CD4-positive, alpha-beta T cell treated with Interleukin-4 for 4 hours (primary cell): ENCODE measurements around the gene PRR23E.

Experiments
- DNase-seq: peaks from one replicate; pipeline ENCODE4 v3.0.0-alpha.2; 2020

The PRR23E gene

GRCh38 chr3:127192576-127193232 lies at the start of gene PRR23E:
PRR23E (plus strand) TSS chr3:127193131; CDS start chr3:127196686, 3,555 bp downstream.
- DNase-seq, result no peak

DNA sequence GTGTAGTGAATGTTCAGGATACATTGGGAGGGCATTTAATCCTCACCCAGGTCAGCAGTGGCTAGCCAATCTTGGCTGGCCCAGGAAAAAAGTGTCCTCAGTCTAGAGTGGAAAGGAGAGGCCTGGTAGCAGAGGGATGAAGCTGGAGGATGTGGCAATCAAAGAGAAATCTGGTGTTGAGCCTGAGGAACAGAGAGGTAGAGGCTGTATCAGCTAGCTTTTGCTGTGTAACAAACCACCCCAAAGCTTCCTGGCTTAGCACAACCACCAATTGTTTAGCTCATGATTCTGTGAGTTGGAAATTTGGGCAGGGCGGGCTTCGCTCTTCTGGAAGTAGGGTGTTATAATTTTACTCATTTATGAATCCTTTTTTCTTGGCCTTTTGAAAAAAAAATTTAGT lies 49.8 kb upstream of the PRR23E start:
- DNase-seq, result no peak

DNA sequence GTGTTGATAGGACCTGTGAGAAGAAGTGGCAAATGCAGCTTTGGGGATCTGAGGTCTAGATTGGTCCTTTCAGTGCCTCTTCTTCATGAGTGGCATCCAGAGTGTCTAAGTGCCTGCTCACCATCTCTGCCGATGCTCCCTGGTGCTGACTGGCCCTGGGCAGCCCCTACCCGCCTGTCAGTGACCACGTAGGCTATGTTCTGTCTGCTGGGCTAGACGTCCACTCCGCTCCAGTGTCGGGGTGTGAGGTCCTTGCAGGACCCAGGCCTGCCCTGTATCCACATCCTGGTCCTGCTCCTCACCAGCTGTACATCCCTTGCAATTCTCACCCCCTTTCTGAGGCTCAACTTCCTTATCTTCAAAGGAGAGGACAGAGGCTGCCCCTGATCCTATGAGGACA lies 48.3 kb upstream of the PRR23E start:
- DNase-seq, result no peak

GRCh38 chr3:127145266-127145665 lies 47.7 kb upstream of the PRR23E start:
- DNase-seq, result no peak

GRCh38 chr3:127147291-127147885 lies 45.5 kb upstream of the PRR23E start:
- DNase-seq, result no peak

GRCh38 chr3:127149621-127150310 lies 43.2 kb upstream of the PRR23E start:
- no peak for DNase-seq

DNA sequence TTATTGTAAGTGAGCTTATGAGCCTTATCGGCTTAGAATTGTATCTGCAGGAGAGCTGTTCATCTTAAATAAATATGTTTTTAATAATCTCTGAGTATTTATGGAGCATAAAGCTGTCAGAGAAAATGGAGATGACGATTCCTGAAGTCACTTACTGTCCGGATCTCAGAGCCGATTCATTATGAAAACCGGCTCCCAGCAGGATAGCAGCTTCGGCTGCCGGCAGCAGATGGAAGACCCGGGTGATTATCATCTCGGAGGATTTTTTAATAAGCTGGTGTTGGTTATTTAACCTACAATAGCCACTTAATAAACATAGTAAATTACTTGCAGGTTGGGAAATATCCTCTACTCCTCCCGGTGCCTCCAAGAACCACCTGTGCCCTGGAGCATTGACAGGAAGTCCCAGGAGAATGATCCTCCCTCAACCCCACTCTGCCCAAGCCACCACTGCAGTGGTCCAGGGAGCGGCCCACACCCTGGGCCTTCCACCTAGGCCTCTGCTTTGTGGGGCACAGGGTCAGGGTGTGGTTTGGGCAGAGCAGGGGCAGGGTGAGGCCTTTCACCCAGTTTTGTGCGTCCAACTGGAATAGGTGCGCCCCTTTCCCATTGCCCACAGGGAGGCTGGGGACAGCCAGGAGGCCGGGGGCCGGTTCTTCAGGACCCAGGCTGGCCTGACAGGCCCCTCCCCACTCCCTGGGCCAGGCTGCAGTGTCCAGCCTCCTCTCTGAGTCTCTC lies 42.2 kb upstream of the PRR23E start:
- DNase-seq, result no peak

DNA sequence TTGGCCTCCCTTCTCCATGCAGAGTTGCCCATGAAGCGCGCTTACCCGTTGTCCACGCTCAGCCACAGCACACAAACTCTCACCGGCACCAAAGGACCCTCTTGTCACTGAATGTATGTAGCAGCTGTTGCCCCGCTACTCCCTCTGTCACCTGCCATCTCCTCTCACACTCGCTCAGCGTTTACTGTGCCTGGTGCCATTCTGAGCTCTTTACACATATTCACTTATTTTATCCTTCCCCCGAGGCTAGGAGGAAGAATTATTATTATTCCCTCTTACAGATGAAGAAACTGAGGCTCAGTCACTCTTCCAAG lies 41.7 kb upstream of the PRR23E start:
- DNase-seq, result no peak

- DNase-seq, result no peak
Measured at GRCh38 chr3:127151992-127152650, 40.8 kb upstream of the PRR23E start.

DNA sequence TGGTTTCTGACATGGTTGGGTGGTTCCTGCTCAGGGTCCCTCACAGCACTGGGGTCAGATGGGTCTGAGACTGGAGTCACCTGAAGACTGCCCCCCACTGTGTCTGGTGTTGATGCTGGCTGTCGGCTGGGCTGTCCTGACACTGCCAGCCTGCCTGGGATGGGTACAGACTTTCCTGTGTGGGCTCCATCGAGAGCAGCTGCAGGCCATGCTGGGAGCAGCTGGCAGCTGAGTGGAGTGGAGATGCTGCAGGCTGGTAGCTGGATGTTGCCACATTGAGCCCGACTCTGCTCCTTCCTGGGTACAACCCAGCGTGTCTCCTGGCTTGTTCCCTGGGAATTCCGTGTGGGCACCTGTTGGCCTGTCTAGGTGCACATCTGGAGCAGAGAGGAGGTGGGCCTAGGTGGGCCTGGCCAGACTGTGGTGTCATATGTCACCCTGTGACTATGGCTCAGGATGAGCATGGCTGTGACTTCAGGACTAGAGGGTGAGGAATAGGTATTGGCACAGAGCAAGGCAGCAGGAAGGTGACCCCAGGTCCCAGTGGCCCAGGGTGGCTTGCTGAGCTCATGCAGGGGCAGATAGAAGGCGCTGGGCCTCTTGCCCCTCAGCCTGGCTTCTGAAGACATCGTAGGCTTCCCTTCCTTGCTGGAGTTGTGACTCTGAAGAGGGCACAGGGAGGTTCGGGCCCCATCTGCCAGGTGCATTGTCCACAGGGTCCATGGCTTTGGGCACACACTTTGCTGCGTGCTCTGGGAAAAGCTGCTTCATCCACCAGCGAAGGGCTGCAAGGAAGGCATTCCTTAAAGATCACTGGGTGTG lies 40.0 kb upstream of the PRR23E start:
- no peak for DNase-seq

DNA sequence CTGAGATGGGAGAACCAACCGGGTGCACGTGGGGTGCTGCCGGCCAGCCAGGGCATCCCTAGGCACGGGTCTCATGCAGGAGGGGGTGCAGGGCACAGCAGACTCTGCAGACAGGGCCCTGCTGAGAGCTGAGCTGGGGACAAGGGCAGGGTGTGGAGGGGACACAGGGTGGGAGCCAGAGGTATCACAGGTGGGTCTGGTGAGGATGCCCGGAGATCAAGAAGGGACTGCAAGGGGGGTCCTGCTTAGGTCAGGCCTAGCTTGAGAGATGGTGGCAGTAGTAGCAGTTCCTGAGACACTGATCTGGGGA lies 39.5 kb upstream of the PRR23E start:
- no peak for DNase-seq

DNA sequence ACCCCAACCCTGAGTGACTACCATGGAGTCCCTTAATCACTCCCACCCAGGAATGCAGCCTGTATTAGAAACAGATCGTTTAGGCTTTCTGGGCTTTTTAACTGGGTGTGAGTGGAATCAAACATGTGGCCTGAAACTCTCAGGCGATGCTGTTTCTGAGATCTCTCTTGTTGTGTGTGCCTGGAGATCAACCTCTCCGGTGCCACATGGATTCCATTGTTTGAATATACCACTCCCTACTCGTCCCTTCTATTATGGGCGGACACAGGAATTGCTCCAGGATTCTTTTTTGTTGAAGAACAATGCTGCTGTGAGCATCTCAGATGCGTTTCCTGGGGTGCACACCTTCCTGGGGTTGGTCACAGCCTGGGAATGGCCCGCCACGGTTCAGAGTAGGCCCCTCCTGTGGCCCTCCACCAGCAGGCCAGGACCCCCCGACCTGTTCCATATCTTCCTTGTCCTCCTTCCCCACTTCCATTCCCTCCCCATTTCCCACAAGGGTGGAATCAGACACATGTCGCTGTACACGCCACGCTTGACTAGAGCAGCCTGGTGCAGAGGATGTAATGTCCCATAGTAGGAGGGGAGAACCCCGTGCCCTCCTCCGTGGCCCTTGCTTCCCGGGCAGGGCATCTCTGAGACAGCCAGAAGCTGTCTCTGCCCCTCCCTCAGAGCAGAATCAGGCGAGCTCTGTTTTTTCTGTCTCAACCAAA lies 36.4 kb upstream of the PRR23E start:
- DNase-seq, result no peak

- DNase-seq, result no peak
Measured at GRCh38 chr3:127157171-127157828, 35.6 kb upstream of the PRR23E start.

- no peak for DNase-seq
Measured at GRCh38 chr3:127158614-127159229, 34.2 kb upstream of the PRR23E start.

DNA sequence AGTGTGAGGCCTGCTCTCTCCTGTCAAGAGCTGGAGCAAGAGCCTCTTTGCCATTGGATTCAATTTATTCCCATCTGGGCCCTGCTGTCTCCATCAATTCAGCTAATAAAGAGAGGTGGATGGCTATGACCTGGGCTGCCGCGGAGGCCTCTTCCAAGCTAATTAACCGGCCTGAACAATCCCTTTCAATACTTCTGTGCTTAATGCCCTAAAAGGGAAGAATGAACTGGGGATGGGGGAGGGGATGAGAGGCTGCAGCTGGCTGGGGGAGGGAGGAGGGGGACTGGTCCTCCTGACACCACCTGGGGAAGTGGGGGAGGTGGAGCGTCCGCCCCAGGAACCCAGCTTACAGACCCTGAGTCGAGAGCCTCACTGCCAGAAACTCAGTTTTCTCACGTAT lies 33.4 kb upstream of the PRR23E start:
- no peak for DNase-seq

GRCh38 chr3:127161236-127161635 lies 31.7 kb upstream of the PRR23E start:
- no peak for DNase-seq

DNA sequence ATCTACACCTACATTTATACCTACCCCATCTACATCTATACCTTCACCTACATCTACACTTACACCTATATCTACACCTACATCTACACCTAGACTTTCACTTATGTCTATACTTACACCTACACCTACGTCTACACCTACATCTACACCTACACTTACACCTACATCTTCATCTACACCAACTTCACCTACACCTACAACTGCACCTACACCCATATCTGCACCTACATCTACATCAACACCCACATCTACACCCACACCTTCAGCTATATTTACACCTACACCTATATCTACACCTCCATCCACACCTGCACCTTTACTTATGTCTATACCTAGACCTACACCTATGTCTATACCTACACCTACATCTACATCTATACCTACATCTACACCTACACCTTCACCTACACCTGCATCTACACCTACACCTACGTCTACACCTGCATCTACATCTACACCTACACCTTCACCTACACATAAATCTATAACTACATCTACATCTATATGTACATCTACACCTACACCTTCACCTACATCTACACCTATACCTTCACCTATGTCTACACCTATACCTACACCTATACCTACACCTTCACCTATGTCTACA lies 30.9 kb upstream of the PRR23E start:
- no peak for DNase-seq

- no peak for DNase-seq
Measured at GRCh38 chr3:127162947-127163645, 29.8 kb upstream of the PRR23E start.

DNA sequence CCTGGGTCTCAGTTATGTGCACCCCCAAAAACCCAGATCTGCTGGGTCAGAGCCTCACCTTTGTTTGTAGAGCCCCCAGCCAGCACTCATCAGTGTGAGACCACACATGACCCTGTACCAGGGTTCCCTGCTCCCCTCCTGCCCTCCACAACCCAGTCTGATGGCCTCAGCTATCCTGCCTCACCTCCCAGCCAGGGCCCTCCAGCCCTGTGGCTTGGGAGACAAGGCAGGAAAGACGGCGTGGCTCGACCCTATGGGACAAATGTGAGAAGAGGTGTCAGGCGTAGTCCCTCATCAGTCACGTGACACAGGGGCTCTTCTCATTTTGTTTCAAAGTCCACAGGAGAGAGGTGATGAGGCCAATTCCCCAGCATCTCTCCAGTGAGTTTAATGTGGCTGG lies 28.3 kb upstream of the PRR23E start:
- DNase-seq, result no peak

GRCh38 chr3:127165036-127165435 lies 27.9 kb upstream of the PRR23E start:
- DNase-seq, result no peak
